Measurements from ENCODE around the gene POU4F1. TPM values are rescaled to one million over a fixed set of nuclear protein-coding genes. Genes with fewer than 3 reads are reported as not detected.

POU4F1 gene
- total and polyA plus RNA-seq, 7 donors: 0.07 TPM; not detected in 6

- peaks cover 82 to 97% (median 95%) of the 10 kb centered on the region in 3 donors for H3K27me3 ChIP-seq
- 6 to 13% methylated on average over 6 of the region's 6 CpGs for WGBS, 2 donors
- no peak for DNase-seq
- intact Hi-C loops (cut with DNase I): no loop called here
- TF ChIP-seq CTCF (IDR thresholded peaks at IDR 0.05) (no peak), EP300 (IDR thresholded peaks at IDR 0.05) (no peak), POLR2AphosphoS5 (IDR thresholded peaks at IDR 0.05) (no peak), POLR2A (IDR thresholded peaks at IDR 0.05) (no peak)
- H3K36me3 ChIP-seq: no peaks in the 10 kb centered on the region
- no peaks in the 10 kb centered on the region for H3K9me3 ChIP-seq
- peaks cover 0 to 48% (median 38%) of the 10 kb centered on the region in 4 donors for H3K4me1 ChIP-seq
- no peak overlapping the region for H3K4me3 ChIP-seq
- H3K27ac ChIP-seq: no peak overlapping the region
Measured at GRCh38 chr13:78599645-78600279, 3.6 kb downstream of the POU4F1 start.

GRCh38 chr13:78598966-78599644 lies 4.2 kb downstream of the POU4F1 start:
- DNase-seq: no peak
- no peak overlapping the region for H3K4me3 ChIP-seq
- no peaks in the 10 kb centered on the region for H3K9me3 ChIP-seq
- TF ChIP-seq CTCF (IDR thresholded peaks at IDR 0.05) (no peak), POLR2AphosphoS5 (IDR thresholded peaks at IDR 0.05) (peak in 1 of 4 donors; percentile 18)
- H3K27me3 ChIP-seq: peaks cover 84 to 97% (median 95%) of the 10 kb centered on the region in 3 donors
- H3K36me3 ChIP-seq: no peaks in the 10 kb centered on the region
- WGBS, 2 donors: 9 to 14% methylated on average over 5 of the region's 5 CpGs
- intact Hi-C loops (cut with DNase I): no loop called here
- peaks cover 0 to 48% (median 38%) of the 10 kb centered on the region in 4 donors for H3K4me1 ChIP-seq
- H3K27ac ChIP-seq: no peak overlapping the region

GRCh38 chr13:78598116-78598781 lies 5.1 kb downstream of the POU4F1 start:
- Histone ChIP-seq H3K9me3 (no peaks in the 10 kb centered on the region), H3K27me3 (peaks cover 82 to 97% (median 95%) of the 10 kb centered on the region in 3 donors), H3K36me3 (no peaks in the 10 kb centered on the region), H3K4me3 (no peak overlapping the region), H3K4me1 (peaks cover 0 to 42% (median 32%) of the 10 kb centered on the region in 4 donors), H3K27ac (no peak overlapping the region)
- no peak for DNase-seq
- intact Hi-C loops (cut with DNase I): no loop called here
- 13 to 16% methylated on average over 3 of the region's 3 CpGs for WGBS, 2 donors
- TF ChIP-seq CTCF (IDR thresholded peaks at IDR 0.05): no peak
- no peak for TF ChIP-seq POLR2A (IDR thresholded peaks at IDR 0.05)
- no peak for TF ChIP-seq EP300 (IDR thresholded peaks at IDR 0.05)
- TF ChIP-seq POLR2AphosphoS5 (IDR thresholded peaks at IDR 0.05): peak in 1 of 4 donors; percentile 3

GRCh38 chr13:78597602-78597932 lies 5.8 kb downstream of the POU4F1 start:
- H3K4me1 ChIP-seq: peaks cover 0 to 36% (median 25%) of the 10 kb centered on the region in 4 donors
- intact Hi-C loops (cut with DNase I): no loop called here
- WGBS, 2 donors: 12 to 23% methylated on average over 7 of the region's 7 CpGs
- no peak overlapping the region for H3K4me3 ChIP-seq
- peaks cover 82 to 97% (median 95%) of the 10 kb centered on the region in 3 donors for H3K27me3 ChIP-seq
- H3K27ac ChIP-seq: no peak overlapping the region
- DNase-seq: no peak
- H3K36me3 ChIP-seq: no peaks in the 10 kb centered on the region
- TF ChIP-seq CTCF (IDR thresholded peaks at IDR 0.05) (no peak), POLR2A (IDR thresholded peaks at IDR 0.05) (no peak)
- no peaks in the 10 kb centered on the region for H3K9me3 ChIP-seq

Data from sigmoid colon (tissue), 7 donors.